GM19372 (cell line): ENCODE measurements around the gene OR6C70.

ENCODE experiments used
- ATAC-seq: cut with Tn5 transposase; IDR thresholded peaks from one replicate; pipeline ENCODE4 v1.9.1; 2021; ENCODE audit warnings: mild to moderate bottlenecking, low read depth, moderate library complexity; ENCODE audit not compliant: unreplicated experiment

Gene OR6C70

DNA sequence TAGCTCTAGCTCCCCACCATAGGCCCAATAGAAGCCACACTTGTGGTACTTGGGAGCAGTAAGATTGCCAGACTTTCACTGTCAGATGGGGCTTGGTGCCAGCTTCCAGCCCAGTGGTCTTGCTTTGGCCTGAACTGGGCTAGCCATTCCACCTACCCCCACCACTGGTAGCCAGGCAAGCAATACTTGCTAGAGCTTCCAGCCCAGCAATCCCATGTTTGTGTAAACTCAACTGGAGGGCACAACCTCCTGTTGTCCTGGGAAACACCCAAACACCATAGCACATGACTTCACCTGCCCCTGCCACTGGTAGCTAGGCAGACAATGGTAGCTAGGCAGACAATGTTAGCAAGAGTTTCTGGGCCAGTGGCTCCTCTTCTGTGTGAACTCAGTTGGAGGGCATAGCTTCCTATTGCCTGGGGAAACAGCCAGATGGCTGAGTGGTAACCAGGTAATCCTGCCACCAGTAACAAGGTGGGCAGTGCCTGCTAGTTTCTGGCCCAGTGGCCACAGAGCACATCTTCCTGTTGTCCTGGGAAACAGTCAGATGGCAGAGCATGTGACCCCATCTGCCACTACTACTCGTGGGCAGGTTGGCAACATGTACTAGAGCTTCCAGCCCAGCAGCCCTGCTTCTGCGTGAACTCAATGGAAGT is 49.5 kb downstream of the OR6C70 start:
- no peak for ATAC-seq
